A549 treated with Hydrocortisone at 1 μM for 4 hours (cell line): Measurements from ENCODE around the gene OR5B12. TPM values are rescaled to one million over a fixed set of nuclear protein-coding genes. Genes with fewer than 3 reads are reported as not detected.

Source experiments
- total RNA-seq: library from RNA; stranded (reverse); fragments of 200-300 nt; extraction: Qiagen RNA extraction; gene quantifications from 5 replicates; pipeline ENCODE4 v1.2.3, GENCODE V29; 2022

The OR5B12 gene
- not detected in 5 replicates for total RNA-seq

DNA sequence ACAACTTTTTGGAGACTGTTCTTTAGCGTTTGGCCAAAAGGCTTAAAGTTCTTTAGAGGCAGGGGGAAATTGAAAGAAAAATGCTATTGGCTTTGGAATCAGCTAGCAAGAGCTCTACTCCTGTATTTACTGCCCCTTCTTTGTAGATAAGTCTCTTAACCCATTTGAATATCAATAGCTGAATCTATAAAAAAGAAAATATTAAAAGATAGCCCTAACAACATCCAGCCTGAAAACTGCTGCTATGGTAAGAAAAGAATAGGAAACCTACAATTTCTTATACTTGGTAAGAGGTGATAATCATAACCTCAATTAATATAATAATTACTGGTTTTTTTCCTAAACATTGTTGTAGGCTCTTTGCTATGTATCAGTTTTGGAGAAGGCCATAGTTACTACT is at the start of gene OR5B12:
Gene OR5B12 (minus strand): TSS at position 101 of the 400 bp plus-strand sequence. CDS start 2,085 bp downstream, outside the sequence.

DNA sequence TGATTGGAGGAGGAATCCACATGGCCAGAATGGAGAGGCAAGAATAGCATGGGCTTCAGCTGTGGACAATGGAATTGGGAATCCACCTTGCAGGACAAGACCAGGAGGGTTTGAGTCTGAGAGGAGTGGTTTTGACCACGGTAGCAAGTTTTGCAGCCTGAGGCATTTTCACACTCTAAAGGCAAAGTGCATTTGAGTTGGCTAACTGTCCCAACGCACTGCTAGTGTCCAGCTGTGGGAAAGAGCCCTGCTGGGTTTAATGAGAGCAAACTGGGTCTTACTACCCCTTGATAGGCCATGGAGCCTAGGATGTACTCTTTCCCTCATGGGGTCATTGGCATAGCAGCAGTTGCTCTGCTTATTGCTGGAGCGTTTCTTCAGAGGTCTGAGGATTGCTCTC is 14.0 kb downstream of the OR5B12 start, which contains the start of gene OR5B2:
Gene OR5B2 (minus strand): TSS at position 101 of the 400 bp plus-strand sequence. CDS start 4,860 bp downstream, outside the sequence.

DNA sequence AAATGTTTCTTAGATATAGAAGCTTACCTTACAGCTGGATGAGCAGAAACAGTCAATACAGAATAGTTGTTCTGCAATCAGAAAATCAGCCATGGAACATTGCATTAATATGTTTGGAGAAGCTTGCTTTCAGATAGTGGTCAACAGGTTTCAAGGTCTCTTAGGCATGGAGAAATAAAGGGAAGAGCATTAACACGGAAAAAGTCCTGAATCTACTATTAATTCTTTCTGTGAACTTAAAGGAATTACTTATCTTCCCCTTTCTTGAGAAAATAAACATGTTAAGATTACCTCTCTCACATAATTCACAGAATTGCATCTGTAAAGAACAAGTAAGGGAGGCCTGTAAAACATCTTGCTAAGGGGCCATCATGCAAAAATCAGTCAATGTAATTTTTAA is 35.3 kb downstream of the OR5B12 start, which contains the start of gene OR5B3:
Gene OR5B3 (minus strand): TSS at position 101 of the 400 bp plus-strand sequence. CDS start 3,465 bp downstream, outside the sequence.

Other genes with a start within 250 kb of the OR5B12 start
- gene OR1S2, start 238.1 kb downstream of the OR5B12 start, total RNA-seq, result not detected in 5 replicates
- gene OR1S1, start 229.5 kb downstream of the OR5B12 start, total RNA-seq, result not detected in 5 replicates
- gene OR10Q1, start 213.3 kb downstream of the OR5B12 start, total RNA-seq, result not detected in 5 replicates
- gene OR10W1, start 174.0 kb downstream of the OR5B12 start, total RNA-seq, result not detected in 5 replicates
- gene OR5B17, start 83.2 kb downstream of the OR5B12 start, total RNA-seq, result not detected in 5 replicates
- gene OR5B3, start 35.4 kb downstream of the OR5B12 start, total RNA-seq, result not detected in 5 replicates
- gene OR5B2, start 14.1 kb downstream of the OR5B12 start, total RNA-seq, result not detected in 5 replicates
- not detected in 5 replicates for gene OR5B21, start 65.9 kb upstream of the OR5B12 start, total RNA-seq
- gene LPXN, start 133.6 kb upstream of the OR5B12 start, total RNA-seq, result 2.0 to 2.7 TPM (median 2.4 TPM) in 5 replicates
- gene ZFP91, start 136.8 kb upstream of the OR5B12 start, total RNA-seq, result 29.9 to 48.4 TPM (median 37.4 TPM) in 5 replicates
- gene CNTF, start 180.4 kb upstream of the OR5B12 start, total RNA-seq, result 0.92 to 1.5 TPM (median 1.3 TPM) in 5 replicates